ENCODE measurements around the gene ADGRG2. TPM values are rescaled to one million over a fixed set of nuclear protein-coding genes. Genes with fewer than 3 reads are reported as not detected.

The ADGRG2 gene
- total RNA-seq, 1 experiment from 2014 or later: not detected

- H3K4me1 ChIP-seq: peaks cover 8% of the 10 kb centered on the region
- Mint-ChIP-seq H3K4me3 (ENCODE audit: unreplicated experiment) (peak overlapping the region; percentile 32), H3K9me3 (ENCODE audit: unreplicated experiment) (no peaks in the 10 kb centered on the region), H3K4me1 (ENCODE audit: low read depth, unreplicated experiment) (peaks cover 14% of the 10 kb centered on the region), H3K27ac (ENCODE audit: unreplicated experiment) (peak overlapping the region; percentile 72), H3K27me3 (ENCODE audit: insufficient read depth, unreplicated experiment) (no peaks in the 10 kb centered on the region), H3K36me3 (ENCODE audit: insufficient read depth, unreplicated experiment) (no peaks in the 10 kb centered on the region)
- POLR2A ChIA-PET: interaction anchor here (0.7 kb wide), 1 partner anchor 12 kb away, joined by 3 read pairs; the partner anchor contains the start of gene PHKA2
- peak in 1 of 2 experiments; percentile 34 for DNase-seq
- no peak for TF ChIP-seq CTCF (IDR thresholded peaks at IDR 0.05; ENCODE audit: insufficient read depth in 1 of 2, low read depth in 1 of 2, low read length in 1 of 2, severe bottlenecking in 1 of 2, unreplicated experiment in 1 of 2)
- no peaks in the 10 kb centered on the region for H3K9me3 ChIP-seq
- no peaks in the 10 kb centered on the region for H3K36me3 ChIP-seq (ENCODE audit: control insufficient read depth, insufficient read depth, low read length)
- H3K27me3 ChIP-seq (replicated peaks; ENCODE audit: control insufficient read depth, insufficient read depth, low read length): no peaks in the 10 kb centered on the region
- CTCF ChIA-PET: interaction anchor here (0.6 to 1.1 kb wide), 3 partner anchors 10 to 127 kb away, joined by 3 to 4 read pairs (median 3); partner anchors contain the start of gene ADGRG2
- no peak overlapping the region for H3K4me3 ChIP-seq (ENCODE audit: low read depth, low read length)
- TSS peak; percentile 78 for BruUV-seq (replicated peaks)
- intact Hi-C loops (cut with micrococcal nuclease; ENCODE audit: unreplicated experiment): no loop called here
These were observed 127.0 kb downstream of the ADGRG2 start for GRCh38 chrX:18995221-18995620.

- peak overlapping the region; percentile 72 for H3K27ac Mint-ChIP-seq (ENCODE audit: unreplicated experiment)
- peak in 1 of 2 experiments; percentile 12 for DNase-seq
- ChIA-PET POLR2A (interaction anchor here (0.7 kb wide), 1 partner anchor 11 kb away, joined by 3 read pairs; the partner anchor contains the start of gene PHKA2), CTCF (interaction anchor here (0.6 to 1.1 kb wide), 4 partner anchors 10 to 127 kb away, joined by 3 to 4 read pairs (median 4); partner anchors contain the start of genes ADGRG2 and PHKA2)
- H3K9me3 Mint-ChIP-seq (ENCODE audit: unreplicated experiment): no peaks in the 10 kb centered on the region
- H3K27me3 ChIP-seq (replicated peaks; ENCODE audit: control insufficient read depth, insufficient read depth, low read length): no peaks in the 10 kb centered on the region
- peaks cover 14% of the 10 kb centered on the region for H3K4me1 Mint-ChIP-seq (ENCODE audit: low read depth, unreplicated experiment)
- H3K27me3 Mint-ChIP-seq (ENCODE audit: insufficient read depth, unreplicated experiment): no peaks in the 10 kb centered on the region
- H3K4me3 ChIP-seq (ENCODE audit: low read depth, low read length): no peak overlapping the region
- peak overlapping the region; percentile 32 for H3K4me3 Mint-ChIP-seq (ENCODE audit: unreplicated experiment)
- no TSS peak for BruUV-seq (replicated peaks)
- intact Hi-C loops (cut with micrococcal nuclease; ENCODE audit: unreplicated experiment): no loop called here
- no peak for TF ChIP-seq CTCF (IDR thresholded peaks at IDR 0.05; ENCODE audit: insufficient read depth in 1 of 2, low read depth in 1 of 2, low read length in 1 of 2, severe bottlenecking in 1 of 2, unreplicated experiment in 1 of 2)
- no peaks in the 10 kb centered on the region for H3K36me3 Mint-ChIP-seq (ENCODE audit: insufficient read depth, unreplicated experiment)
- H3K9me3 ChIP-seq: no peaks in the 10 kb centered on the region
- H3K36me3 ChIP-seq (ENCODE audit: control insufficient read depth, insufficient read depth, low read length): no peaks in the 10 kb centered on the region
- peaks cover 8% of the 10 kb centered on the region for H3K4me1 ChIP-seq
These were observed 127.6 kb downstream of the ADGRG2 start for GRCh38 chrX:18994713-18995112.

- Histone ChIP-seq H3K4me3 (ENCODE audit: low read depth, low read length) (no peak overlapping the region), H3K4me1 (peaks cover 8% of the 10 kb centered on the region), H3K27me3 (replicated peaks; ENCODE audit: control insufficient read depth, insufficient read depth, low read length) (no peaks in the 10 kb centered on the region), H3K9me3 (no peaks in the 10 kb centered on the region), H3K36me3 (ENCODE audit: control insufficient read depth, insufficient read depth, low read length) (no peaks in the 10 kb centered on the region)
- ChIA-PET CTCF (no interaction called here), POLR2A (no interaction called here)
- BruUV-seq (replicated peaks): no TSS peak
- no peak for TF ChIP-seq CTCF (IDR thresholded peaks at IDR 0.05; ENCODE audit: insufficient read depth in 1 of 2, low read depth in 1 of 2, low read length in 1 of 2, severe bottlenecking in 1 of 2, unreplicated experiment in 1 of 2)
- H3K4me1 Mint-ChIP-seq (ENCODE audit: low read depth, unreplicated experiment): peaks cover 14% of the 10 kb centered on the region
- no peaks in the 10 kb centered on the region for H3K36me3 Mint-ChIP-seq (ENCODE audit: insufficient read depth, unreplicated experiment)
- peak overlapping the region; percentile 61 for H3K4me3 Mint-ChIP-seq (ENCODE audit: unreplicated experiment)
- no peaks in the 10 kb centered on the region for H3K27me3 Mint-ChIP-seq (ENCODE audit: insufficient read depth, unreplicated experiment)
- DNase-seq: peak; percentile 24 to 35
- peak overlapping the region; percentile 79 for H3K27ac Mint-ChIP-seq (ENCODE audit: unreplicated experiment)
- H3K9me3 Mint-ChIP-seq (ENCODE audit: unreplicated experiment): no peaks in the 10 kb centered on the region
- intact Hi-C loops (cut with micrococcal nuclease; ENCODE audit: unreplicated experiment): no loop called here
These were observed 129.4 kb downstream of the ADGRG2 start for GRCh38 chrX:18992829-18993228.
